DOHH2 (cell line): ENCODE data around the gene UBE2H.

Experiments used
- EZH2phosphoT487 ChIP-seq: fragments of 200-600 bp; sonication (generic); IDR thresholded peaks from 2 replicates; pipeline ENCODE4 v1.6.1; 2017; ENCODE audit warnings: borderline replicate concordance, mild to moderate bottlenecking, antibody characterized with exemption, low read length, moderate library complexity, mixed read lengths
- TF ChIP-seq, protein P1 (sequence below): fragments of 200-600 bp; sonication (generic); IDR thresholded peaks from one replicate; pipeline ENCODE4 v1.5.1; 2014; ENCODE audit warnings: antibody characterized with exemption, mild to moderate bottlenecking, low read depth, low read length; ENCODE audit not compliant: poor library complexity, severe bottlenecking

DNA sequence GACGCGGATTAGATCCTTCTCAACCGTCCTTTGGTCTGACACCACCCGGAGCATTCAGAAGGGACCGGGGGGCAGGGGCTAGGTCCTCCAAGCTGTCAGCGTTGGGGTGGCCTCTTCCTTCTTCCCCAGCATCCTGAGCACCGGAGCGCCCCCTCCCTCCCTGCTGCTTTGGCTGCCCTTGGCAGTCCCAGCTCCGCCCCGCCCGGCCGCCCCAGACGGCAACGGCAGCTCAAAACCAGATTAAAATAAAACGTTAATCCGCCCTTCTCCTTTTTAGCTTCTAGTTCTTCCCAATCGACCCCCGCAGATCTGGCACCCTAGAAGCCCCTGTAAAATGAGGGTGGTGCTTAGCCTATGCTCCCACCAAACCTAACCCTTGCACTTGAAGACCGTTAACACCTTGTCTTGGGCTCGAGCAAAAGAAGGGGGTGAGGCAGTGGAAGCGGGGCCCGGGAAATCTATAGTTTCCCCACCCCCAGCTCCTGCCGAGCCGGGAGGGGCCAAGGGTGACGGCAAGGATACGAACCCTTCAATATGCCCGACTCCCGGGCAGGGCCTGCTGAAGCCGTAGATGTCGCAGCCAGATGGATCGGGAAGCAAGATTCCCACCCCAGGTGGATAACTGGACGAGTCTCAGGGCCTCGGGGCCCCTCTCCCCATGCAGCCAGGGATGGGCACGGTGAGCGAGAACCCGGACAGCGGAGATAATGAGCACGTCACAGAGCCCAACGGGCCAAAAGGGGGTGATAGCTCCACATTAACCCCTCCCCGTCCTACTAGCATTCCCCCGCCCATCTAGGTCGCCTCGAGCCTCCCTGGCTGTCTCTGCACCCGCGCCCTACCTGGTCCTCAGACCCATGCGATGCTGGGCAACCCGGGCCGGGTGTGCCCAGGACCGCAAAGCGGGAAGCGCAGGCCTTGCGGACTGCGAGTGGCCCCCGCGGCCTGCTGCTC lies 171.5 kb downstream of the UBE2H start:
- TF ChIP-seq, protein P1, sequence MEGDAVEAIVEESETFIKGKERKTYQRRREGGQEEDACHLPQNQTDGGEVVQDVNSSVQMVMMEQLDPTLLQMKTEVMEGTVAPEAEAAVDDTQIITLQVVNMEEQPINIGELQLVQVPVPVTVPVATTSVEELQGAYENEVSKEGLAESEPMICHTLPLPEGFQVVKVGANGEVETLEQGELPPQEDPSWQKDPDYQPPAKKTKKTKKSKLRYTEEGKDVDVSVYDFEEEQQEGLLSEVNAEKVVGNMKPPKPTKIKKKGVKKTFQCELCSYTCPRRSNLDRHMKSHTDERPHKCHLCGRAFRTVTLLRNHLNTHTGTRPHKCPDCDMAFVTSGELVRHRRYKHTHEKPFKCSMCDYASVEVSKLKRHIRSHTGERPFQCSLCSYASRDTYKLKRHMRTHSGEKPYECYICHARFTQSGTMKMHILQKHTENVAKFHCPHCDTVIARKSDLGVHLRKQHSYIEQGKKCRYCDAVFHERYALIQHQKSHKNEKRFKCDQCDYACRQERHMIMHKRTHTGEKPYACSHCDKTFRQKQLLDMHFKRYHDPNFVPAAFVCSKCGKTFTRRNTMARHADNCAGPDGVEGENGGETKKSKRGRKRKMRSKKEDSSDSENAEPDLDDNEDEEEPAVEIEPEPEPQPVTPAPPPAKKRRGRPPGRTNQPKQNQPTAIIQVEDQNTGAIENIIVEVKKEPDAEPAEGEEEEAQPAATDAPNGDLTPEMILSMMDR: no peak
- TF ChIP-seq EZH2phosphoT487: peak; percentile 99
